HEK293 (cell line): ENCODE data around the gene CCDC86.

Experiments
- ZBTB8A ChIP-seq: fragments of 450-650 bp; formaldehyde crosslinking; IDR thresholded peaks from 2 replicates; pipeline ENCODE4 v1.5.1; 2016; ENCODE audit warnings: missing biosample characterization, missing genetic modification characterization
- ZNF10 ChIP-seq: fragments of 450-650 bp; formaldehyde crosslinking; IDR thresholded peaks from 2 replicates; pipeline ENCODE4 v1.5.1; 2017; ENCODE audit warnings: missing biosample characterization, missing genetic modification characterization
- ZNF184 ChIP-seq: fragments of 450-650 bp; IDR thresholded peaks from 2 replicates; pipeline ENCODE4 v1.5.1; 2018; ENCODE audit warnings: missing biosample characterization, mild to moderate bottlenecking, missing genetic modification characterization
- ZNF701 ChIP-seq: fragments of 450-650 bp; formaldehyde crosslinking; IDR thresholded peaks from 2 replicates; pipeline ENCODE4 v1.5.1; 2016; ENCODE audit warnings: missing biosample characterization, missing genetic modification characterization
- TF ChIP-seq, protein P1 (sequence below): fragments of 450-650 bp; formaldehyde crosslinking; IDR thresholded peaks from 2 replicates; pipeline ENCODE4 v1.5.1; 2016; ENCODE audit warnings: missing biosample characterization, missing genetic modification characterization
- TF ChIP-seq, protein P2 (sequence below): fragments of 450-650 bp; formaldehyde crosslinking; IDR thresholded peaks from 2 replicates; pipeline ENCODE4 v1.5.1; 2016; ENCODE audit warnings: missing biosample characterization, missing genetic modification characterization

GRCh38 chr11:60872124-60872960, 30.4 kb downstream of the CCDC86 start:
- TF ChIP-seq ZNF701 (tag by site-specific recombination) = no peak
- no peak for TF ChIP-seq ZNF10 (tag by site-specific recombination)
- TF ChIP-seq, protein P1, sequence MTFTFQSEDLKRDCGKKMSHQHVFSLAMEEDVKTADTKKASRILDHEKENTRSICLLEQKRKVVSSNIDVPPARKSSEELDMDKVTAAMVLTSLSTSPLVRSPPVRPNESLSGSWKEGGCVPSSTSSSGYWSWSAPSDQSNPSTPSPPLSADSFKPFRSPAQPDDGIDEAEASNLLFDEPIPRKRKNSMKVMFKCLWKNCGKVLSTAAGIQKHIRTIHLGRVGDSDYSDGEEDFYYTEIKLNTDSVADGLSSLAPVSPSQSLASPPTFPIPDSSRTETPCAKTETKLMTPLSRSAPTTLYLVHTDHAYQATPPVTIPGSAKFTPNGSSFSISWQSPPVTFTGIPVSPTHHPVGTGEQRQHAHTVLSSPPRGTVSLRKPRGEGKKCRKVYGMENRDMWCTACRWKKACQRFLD (tag by site-specific recombination) = no peak
- TF ChIP-seq, protein P2, sequence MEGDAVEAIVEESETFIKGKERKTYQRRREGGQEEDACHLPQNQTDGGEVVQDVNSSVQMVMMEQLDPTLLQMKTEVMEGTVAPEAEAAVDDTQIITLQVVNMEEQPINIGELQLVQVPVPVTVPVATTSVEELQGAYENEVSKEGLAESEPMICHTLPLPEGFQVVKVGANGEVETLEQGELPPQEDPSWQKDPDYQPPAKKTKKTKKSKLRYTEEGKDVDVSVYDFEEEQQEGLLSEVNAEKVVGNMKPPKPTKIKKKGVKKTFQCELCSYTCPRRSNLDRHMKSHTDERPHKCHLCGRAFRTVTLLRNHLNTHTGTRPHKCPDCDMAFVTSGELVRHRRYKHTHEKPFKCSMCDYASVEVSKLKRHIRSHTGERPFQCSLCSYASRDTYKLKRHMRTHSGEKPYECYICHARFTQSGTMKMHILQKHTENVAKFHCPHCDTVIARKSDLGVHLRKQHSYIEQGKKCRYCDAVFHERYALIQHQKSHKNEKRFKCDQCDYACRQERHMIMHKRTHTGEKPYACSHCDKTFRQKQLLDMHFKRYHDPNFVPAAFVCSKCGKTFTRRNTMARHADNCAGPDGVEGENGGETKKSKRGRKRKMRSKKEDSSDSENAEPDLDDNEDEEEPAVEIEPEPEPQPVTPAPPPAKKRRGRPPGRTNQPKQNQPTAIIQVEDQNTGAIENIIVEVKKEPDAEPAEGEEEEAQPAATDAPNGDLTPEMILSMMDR (tag by site-specific recombination) = no peak
- no peak for TF ChIP-seq ZNF184 (tag by site-specific recombination)
- no peak for TF ChIP-seq ZBTB8A (tag by site-specific recombination)
